GM18870 (cell line): ENCODE data around the gene YTHDF1.

Experiments
- ATAC-seq: cut with Tn5 transposase; IDR thresholded peaks from one replicate; pipeline ENCODE4 v1.9.1; 2021; ENCODE audit warnings: moderate library complexity; ENCODE audit not compliant: unreplicated experiment

The YTHDF1 gene

GRCh38 chr20:63210011-63210605, 5.8 kb downstream of the YTHDF1 start:
- no peak for ATAC-seq

- no peak for ATAC-seq
These were observed 7.5 kb downstream of the YTHDF1 start for GRCh38 chr20:63208346-63208909.

GRCh38 chr20:63206878-63207277, 9.1 kb downstream of the YTHDF1 start:
- ATAC-seq: no peak

GRCh38 chr20:63205896-63206295, 10.0 kb downstream of the YTHDF1 start:
- no peak for ATAC-seq

GRCh38 chr20:63204362-63204761, 11.6 kb downstream of the YTHDF1 start:
- ATAC-seq: no peak

GRCh38 chr20:63202811-63203526, 13.0 kb downstream of the YTHDF1 start:
- ATAC-seq: no peak

GRCh38 chr20:63202021-63202420, 13.9 kb downstream of the YTHDF1 start:
- ATAC-seq: no peak

- no peak for ATAC-seq
These were observed 17.3 kb downstream of the YTHDF1 start for GRCh38 chr20:63198606-63199005.

- no peak for ATAC-seq
These were observed 19.0 kb downstream of the YTHDF1 start for GRCh38 chr20:63196768-63197470.

- ATAC-seq: no peak
These were observed 21.1 kb downstream of the YTHDF1 start for GRCh38 chr20:63194797-63195173.

GRCh38 chr20:63194007-63194796, 21.7 kb downstream of the YTHDF1 start:
- ATAC-seq: no peak

GRCh38 chr20:63192721-63193120, 23.2 kb downstream of the YTHDF1 start:
- ATAC-seq: no peak

GRCh38 chr20:63191400-63191799, 24.5 kb downstream of the YTHDF1 start:
- ATAC-seq: no peak

- no peak for ATAC-seq
These were observed 25.1 kb downstream of the YTHDF1 start for GRCh38 chr20:63190828-63191227.

- ATAC-seq: no peak
These were observed 25.9 kb downstream of the YTHDF1 start for GRCh38 chr20:63189846-63190559.

GRCh38 chr20:63189322-63189642, 26.6 kb downstream of the YTHDF1 start:
- ATAC-seq: no peak

- no peak for ATAC-seq
These were observed 27.1 kb downstream of the YTHDF1 start for GRCh38 chr20:63188641-63189321.

GRCh38 chr20:63188159-63188442, 27.8 kb downstream of the YTHDF1 start:
- no peak for ATAC-seq

- no peak for ATAC-seq
These were observed 28.4 kb downstream of the YTHDF1 start for GRCh38 chr20:63187338-63188158.
